Upper lobe of right lung (tissue), 1 donor: ENCODE data around the gene AFP. TPM values are rescaled to one million over a fixed set of nuclear protein-coding genes. Genes with fewer than 3 reads are reported as not detected.

Experiments
- ATAC-seq: fragments of 200-7000 bp; cut with Tn5 transposase; one replicate; pipeline ENCODE4 v1.9.1; 2020; ENCODE audit warnings: mild to moderate bottlenecking, moderate library complexity
- DNase-seq: peaks from one replicate; pipeline ENCODE4 v3.0.0-alpha.2; 2020
- H3K27ac ChIP-seq: fragments of 200-600 bp; one replicate; pipeline ENCODE4 v1.8.0; 2022
- H3K27me3 ChIP-seq: fragments of 200-600 bp; one replicate; pipeline ENCODE4 v1.8.0; 2022; ENCODE audit warnings: mild to moderate bottlenecking
- H3K36me3 ChIP-seq: fragments of 200-600 bp; one replicate; pipeline ENCODE4 v1.8.0; 2022
- H3K4me1 ChIP-seq: fragments of 200-600 bp; one replicate; pipeline ENCODE4 v1.8.0; 2022
- H3K4me3 ChIP-seq: fragments of 200-600 bp; one replicate; pipeline ENCODE4 v1.8.0; 2022; ENCODE audit warnings: mild to moderate bottlenecking
- H3K9me3 ChIP-seq: fragments of 200-600 bp; one replicate; pipeline ENCODE4 v1.8.0; 2022
- CTCF ChIP-seq: fragments of 200-600 bp; IDR thresholded peaks from one replicate; pipeline ENCODE4 v1.8.0; 2022; ENCODE audit warnings: antibody characterized with exemption
- intact Hi-C: fragments of 100-400 bp; cut with DNase I; formaldehyde crosslinking; loops from one replicate; pipeline ENCODE4 v1.11.0; 2022
- total RNA-seq: library from RNA; stranded (reverse); fragmentation: NEBNext Ultra II Directional; extraction: Animal tissue kit (Norgen Biotek cat#: 25700); gene quantifications from one replicate; pipeline ENCODE4 v1.2.1, GENCODE V29; 2021
- donor health status: DM: no; HTN: yes; CAD: no; lungs with severe emphysema.

The AFP gene
- total RNA-seq, 1 donor from 2014 or later, result not detected

GRCh38 chr4:73433140-73433539, 2.9 kb upstream of the AFP start:
- ATAC-seq, result no peak
- no peaks in the 10 kb centered on the region for H3K9me3 ChIP-seq
- TF ChIP-seq CTCF, result no peak

GRCh38 chr4:73434311-73434710, 1.7 kb upstream of the AFP start:
- no peaks in the 10 kb centered on the region for H3K27me3 ChIP-seq
- no peaks in the 10 kb centered on the region for H3K9me3 ChIP-seq
- no peaks in the 10 kb centered on the region for H3K36me3 ChIP-seq
- intact Hi-C loops, result no loop called here
- ATAC-seq (peak; percentile 38), DNase-seq (no peak)
- no peak overlapping the region for H3K27ac ChIP-seq
- no peak overlapping the region for H3K4me3 ChIP-seq
- H3K4me1 ChIP-seq, result no peaks in the 10 kb centered on the region
- peak; percentile 47 for TF ChIP-seq CTCF

More at GRCh38 chr4:73433140-73433539, 2.9 kb upstream of the AFP start:
- Histone ChIP-seq H3K27ac (no peak overlapping the region), H3K36me3 (no peaks in the 10 kb centered on the region), H3K4me3 (no peak overlapping the region), H3K27me3 (no peaks in the 10 kb centered on the region), H3K4me1 (no peaks in the 10 kb centered on the region)
- intact Hi-C loops, result no loop called here
- DNase-seq, result no peak

DNA sequence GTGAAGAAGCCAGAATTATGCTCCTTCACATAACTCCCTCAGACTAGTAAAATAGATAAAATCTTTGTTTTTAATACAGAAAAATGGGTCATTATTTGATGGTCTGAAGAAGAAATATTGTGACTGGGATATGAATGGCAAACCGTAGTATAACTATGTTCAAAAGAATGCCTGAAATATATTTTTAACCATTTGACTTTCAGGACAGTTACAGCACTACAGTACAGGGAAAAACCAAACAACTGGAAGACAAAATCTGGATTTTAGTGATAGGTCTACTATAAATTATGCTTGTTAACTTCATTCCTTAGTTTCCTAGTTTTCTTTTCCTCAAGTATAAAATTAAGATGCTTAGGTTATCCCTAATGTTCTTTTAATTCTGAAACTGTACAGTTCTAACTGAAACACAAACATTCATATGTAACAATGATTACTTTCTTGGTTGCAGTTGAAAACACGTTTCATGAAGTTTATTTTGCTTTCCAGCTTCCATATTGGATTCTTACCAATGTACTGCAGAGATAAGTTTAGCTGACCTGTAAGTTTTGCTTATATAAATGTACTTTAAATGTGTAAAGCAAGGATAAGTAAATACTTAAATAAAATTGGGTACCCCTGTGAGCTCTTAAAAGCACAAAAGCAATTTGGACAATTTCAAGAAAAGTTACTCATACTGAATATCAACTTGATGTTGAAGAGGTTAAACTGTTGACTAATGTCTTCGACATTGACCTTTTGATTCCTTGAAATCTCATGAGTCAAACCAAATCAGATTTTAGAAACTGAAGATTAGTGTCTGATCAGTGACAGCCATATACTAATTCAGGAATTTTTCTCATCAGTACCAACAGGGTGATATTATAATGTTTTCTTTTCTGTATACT, 895 bp downstream of the AFP start:
- no peak for ATAC-seq
- Histone ChIP-seq H3K27ac (no peak overlapping the region), H3K9me3 (no peaks in the 10 kb centered on the region), H3K4me1 (no peaks in the 10 kb centered on the region), H3K36me3 (no peaks in the 10 kb centered on the region), H3K4me3 (no peak overlapping the region), H3K27me3 (no peaks in the 10 kb centered on the region)
- DNase-seq, result no peak
- intact Hi-C loops, result no loop called here
- no peak for TF ChIP-seq CTCF

DNA sequence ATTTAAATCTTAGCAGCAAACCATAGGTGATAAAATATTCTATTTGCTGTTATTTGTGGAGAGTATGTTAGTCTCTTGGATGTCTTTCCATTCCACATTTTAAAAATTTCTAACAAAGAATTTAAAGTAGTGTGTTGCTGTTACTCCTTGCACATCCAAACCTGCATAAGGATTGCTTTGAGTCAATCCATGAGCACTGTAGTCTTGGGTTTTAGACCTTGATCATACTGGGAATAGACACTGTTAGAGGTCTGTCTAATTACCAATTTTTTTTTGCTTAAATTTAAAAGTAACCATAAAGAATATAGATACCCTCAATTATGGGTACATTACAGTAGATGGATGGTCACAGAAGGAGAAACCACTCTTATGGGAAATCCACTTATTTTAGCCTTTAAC, 1.5 kb downstream of the AFP start:
- intact Hi-C loops, result no loop called here
- Histone ChIP-seq H3K36me3 (no peaks in the 10 kb centered on the region), H3K9me3 (no peaks in the 10 kb centered on the region), H3K27ac (no peak overlapping the region), H3K4me3 (no peak overlapping the region), H3K4me1 (no peaks in the 10 kb centered on the region), H3K27me3 (no peaks in the 10 kb centered on the region)
- DNase-seq (no peak), ATAC-seq (no peak)
- no peak for TF ChIP-seq CTCF

DNA sequence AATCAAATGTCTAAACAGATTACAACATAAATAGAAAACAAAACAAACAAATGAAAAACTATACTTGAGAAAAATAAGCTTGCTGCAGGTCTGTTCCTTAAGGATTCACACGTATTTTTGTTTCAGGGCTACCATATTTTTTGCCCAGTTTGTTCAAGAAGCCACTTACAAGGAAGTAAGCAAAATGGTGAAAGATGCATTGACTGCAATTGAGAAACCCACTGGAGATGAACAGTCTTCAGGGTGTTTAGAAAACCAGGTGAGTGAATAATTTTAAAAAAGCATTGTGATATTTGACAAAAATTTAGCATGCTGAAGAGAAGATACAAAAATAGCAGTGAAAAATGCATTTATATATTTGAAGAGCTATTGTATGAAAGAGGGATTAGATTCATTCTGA, 2.0 kb downstream of the AFP start:
- no peaks in the 10 kb centered on the region for H3K36me3 ChIP-seq
- H3K27me3 ChIP-seq, result no peaks in the 10 kb centered on the region
- H3K27ac ChIP-seq, result no peak overlapping the region
- DNase-seq, result no peak
- ATAC-seq, result no peak
- H3K4me1 ChIP-seq, result no peaks in the 10 kb centered on the region
- intact Hi-C loops, result no loop called here
- no peak for TF ChIP-seq CTCF
- H3K9me3 ChIP-seq, result no peaks in the 10 kb centered on the region
- H3K4me3 ChIP-seq, result no peak overlapping the region
